Activated naive CD4-positive, alpha-beta T cell treated with anti-CD3 and anti-CD28 coated beads for 36 hours (primary cell): ENCODE data around the gene PLD6. TPM values are rescaled to one million over a fixed set of nuclear protein-coding genes. Genes with fewer than 3 reads are reported as not detected.
A peak's percentile ranks its signal among the peaks of the same experiment; 100 is the strongest.

ENCODE experiments used
- CTCF ChIA-PET: fragments of 350-600 bp; sonication (Branson Sonifier 250); formaldehyde crosslinking; loops from one replicate; lab custom pipeline; 2021; ENCODE audit warnings: antibody characterized with exemption; lab: Charles Lee
- DNase-seq: peaks from one replicate; pipeline ENCODE4 v3.0.0-alpha.2; 2020
- H3K27ac Mint-ChIP-seq: one replicate; pipeline ENCODE4 v1.8.0; 2021; ENCODE audit warnings: mild to moderate bottlenecking, mixed read lengths
- H3K27me3 Mint-ChIP-seq: one replicate; pipeline ENCODE4 v1.8.0; 2021; ENCODE audit warnings: low read depth, mixed read lengths
- H3K36me3 Mint-ChIP-seq: one replicate; pipeline ENCODE4 v1.8.0; 2021; ENCODE audit warnings: low read depth, mixed read lengths
- H3K4me1 Mint-ChIP-seq: one replicate; pipeline ENCODE4 v1.8.0; 2021; ENCODE audit warnings: low read depth, mixed read lengths
- H3K4me3 Mint-ChIP-seq: one replicate; pipeline ENCODE4 v1.8.0; 2021; ENCODE audit warnings: mild to moderate bottlenecking, moderate library complexity, mixed read lengths
- H3K9me3 Mint-ChIP-seq: one replicate; pipeline ENCODE4 v1.8.0; 2021; ENCODE audit warnings: mixed read lengths
- intact Hi-C: fragments of 100-400 bp; cut with micrococcal nuclease; formaldehyde crosslinking; loops from one replicate; pipeline ENCODE4 v1.15.1; 2023
- total RNA-seq, 2 experiments: library from RNA; stranded (reverse); gene quantifications; one replicate each; pipeline ENCODE4 v1.2.3, GENCODE V29; 2021

Gene PLD6
- total RNA-seq, 2 experiments from 2014 or later = 5.3 to 5.4 TPM

GRCh38 chr17:17180741-17181525, 25.2 kb downstream of the PLD6 start:
- CTCF ChIA-PET = interaction anchor here (1.4 kb wide), 2 partner anchors 9 to 40 kb away, joined by 3 to 4 read pairs; no protein-coding TSS in a partner anchor
- Mint-ChIP-seq H3K4me3 (peak overlapping the region; percentile 17), H3K9me3 (no peaks in the 10 kb centered on the region), H3K4me1 (peaks cover 91% of the 10 kb centered on the region), H3K36me3 (peaks cover 50% of the 10 kb centered on the region), H3K27me3 (no peaks in the 10 kb centered on the region), H3K27ac (peak overlapping the region; percentile 88)
- intact Hi-C loops = loop anchor here (2.0 kb wide), 1 partner anchor 56 kb away; the partner anchor contains the start of gene FLCN
- DNase-seq = no peak

GRCh38 chr17:17180141-17180603, 26.0 kb downstream of the PLD6 start:
- DNase-seq = peak; percentile 63
- peak overlapping the region; percentile 88 for H3K27ac Mint-ChIP-seq
- intact Hi-C loops = loop anchor here (2.0 kb wide), 1 partner anchor 57 kb away; the partner anchor contains the start of gene FLCN
- CTCF ChIA-PET = interaction anchor here (1.4 kb wide), 1 partner anchor 39 kb away, joined by 4 read pairs; no protein-coding TSS in a partner anchor
- no peaks in the 10 kb centered on the region for H3K27me3 Mint-ChIP-seq
- H3K36me3 Mint-ChIP-seq = peaks cover 49% of the 10 kb centered on the region
- peaks cover 91% of the 10 kb centered on the region for H3K4me1 Mint-ChIP-seq
- H3K9me3 Mint-ChIP-seq = no peaks in the 10 kb centered on the region
- peak overlapping the region; percentile 17 for H3K4me3 Mint-ChIP-seq

GRCh38 chr17:17179371-17179827, 26.7 kb downstream of the PLD6 start:
- H3K4me1 Mint-ChIP-seq = peaks cover 91% of the 10 kb centered on the region
- peak overlapping the region; percentile 88 for H3K27ac Mint-ChIP-seq
- H3K9me3 Mint-ChIP-seq = no peaks in the 10 kb centered on the region
- CTCF ChIA-PET = interaction anchor here (0.6 to 1.4 kb wide), 4 partner anchors 19 to 164 kb away, joined by 3 to 4 read pairs (median 3); no protein-coding TSS in a partner anchor
- no peaks in the 10 kb centered on the region for H3K27me3 Mint-ChIP-seq
- peak; percentile 35 for DNase-seq
- peak overlapping the region; percentile 22 for H3K4me3 Mint-ChIP-seq
- peaks cover 47% of the 10 kb centered on the region for H3K36me3 Mint-ChIP-seq
- intact Hi-C loops = loop anchor here (1.0 to 10.0 kb wide), 6 partner anchors 26 to 675 kb away; partner anchors contain the start of gene MPRIP

GRCh38 chr17:17177176-17177575, 29.0 kb downstream of the PLD6 start:
- H3K9me3 Mint-ChIP-seq = no peaks in the 10 kb centered on the region
- H3K36me3 Mint-ChIP-seq = peaks cover 40% of the 10 kb centered on the region
- peak overlapping the region; percentile 22 for H3K4me3 Mint-ChIP-seq
- H3K27ac Mint-ChIP-seq = peak overlapping the region; percentile 79
- peaks cover 75% of the 10 kb centered on the region for H3K4me1 Mint-ChIP-seq
- no peaks in the 10 kb centered on the region for H3K27me3 Mint-ChIP-seq
- CTCF ChIA-PET = interaction anchor here (0.8 to 1.4 kb wide), 2 partner anchors 25 to 28 kb away, joined by 3 to 4 read pairs; partner anchors contain the start of gene PLD6
- peak; percentile 42 for DNase-seq
- intact Hi-C loops = loop anchor here (2.0 to 10.0 kb wide), 3 partner anchors 128 to 678 kb away; partner anchors contain the start of gene MPRIP

GRCh38 chr17:17176341-17176740, 29.8 kb downstream of the PLD6 start:
- H3K4me3 Mint-ChIP-seq = peak overlapping the region; percentile 63
- intact Hi-C loops = loop anchor here (1.0 to 10.0 kb wide), 4 partner anchors 105 to 678 kb away; partner anchors contain the start of genes COPS3 and MPRIP
- CTCF ChIA-PET = no interaction called here
- H3K9me3 Mint-ChIP-seq = no peaks in the 10 kb centered on the region
- DNase-seq = peak; percentile 64
- H3K4me1 Mint-ChIP-seq = peaks cover 72% of the 10 kb centered on the region
- peak overlapping the region; percentile 79 for H3K27ac Mint-ChIP-seq
- peaks cover 39% of the 10 kb centered on the region for H3K36me3 Mint-ChIP-seq
- H3K27me3 Mint-ChIP-seq = no peaks in the 10 kb centered on the region

- intact Hi-C loops = loop anchor here (1.0 to 10.0 kb wide), 4 partner anchors 105 to 679 kb away; partner anchors contain the start of genes COPS3 and MPRIP
- H3K27me3 Mint-ChIP-seq = no peaks in the 10 kb centered on the region
- peaks cover 73% of the 10 kb centered on the region for H3K4me1 Mint-ChIP-seq
- CTCF ChIA-PET = no interaction called here
- H3K9me3 Mint-ChIP-seq = no peaks in the 10 kb centered on the region
- peaks cover 36% of the 10 kb centered on the region for H3K36me3 Mint-ChIP-seq
- peak; percentile 53 for DNase-seq
- H3K4me3 Mint-ChIP-seq = peak overlapping the region; percentile 63
- H3K27ac Mint-ChIP-seq = peak overlapping the region; percentile 79
Measured at GRCh38 chr17:17175917-17176316, 30.2 kb downstream of the PLD6 start.

- Mint-ChIP-seq H3K27me3 (no peaks in the 10 kb centered on the region), H3K36me3 (peaks cover 31% of the 10 kb centered on the region), H3K4me3 (no peak overlapping the region), H3K9me3 (no peaks in the 10 kb centered on the region), H3K27ac (peak overlapping the region; percentile 24), H3K4me1 (peaks cover 70% of the 10 kb centered on the region)
- intact Hi-C loops = loop anchor here (5.0 to 10.0 kb wide), 2 partner anchors 133 to 679 kb away; partner anchors contain the start of gene MPRIP
- CTCF ChIA-PET = no interaction called here
- DNase-seq = no peak
Measured at GRCh38 chr17:17175340-17175739, 30.8 kb downstream of the PLD6 start.

GRCh38 chr17:17173921-17174320, 32.2 kb downstream of the PLD6 start:
- Mint-ChIP-seq H3K9me3 (no peaks in the 10 kb centered on the region), H3K27me3 (no peaks in the 10 kb centered on the region), H3K27ac (no peak overlapping the region), H3K4me3 (no peak overlapping the region), H3K4me1 (peaks cover 64% of the 10 kb centered on the region), H3K36me3 (peaks cover 23% of the 10 kb centered on the region)
- intact Hi-C loops = loop anchor here (10.0 kb wide), 1 partner anchor 681 kb away; no protein-coding TSS in a partner anchor
- no peak for DNase-seq
- CTCF ChIA-PET = interaction anchor here (0.7 to 0.8 kb wide), 3 partner anchors 19 to 614 kb away, joined by 3 to 4 read pairs (median 4); no protein-coding TSS in a partner anchor

GRCh38 chr17:17172990-17173389, 33.1 kb downstream of the PLD6 start:
- H3K4me1 Mint-ChIP-seq = peaks cover 60% of the 10 kb centered on the region
- H3K27me3 Mint-ChIP-seq = no peaks in the 10 kb centered on the region
- intact Hi-C loops = loop anchor here (10.0 kb wide), 1 partner anchor 682 kb away; no protein-coding TSS in a partner anchor

GRCh38 chr17:17172001-17172939, 33.9 kb downstream of the PLD6 start:
- no peaks in the 10 kb centered on the region for H3K27me3 Mint-ChIP-seq
- intact Hi-C loops = loop anchor here (10.0 kb wide), 1 partner anchor 683 kb away; no protein-coding TSS in a partner anchor
- peaks cover 14% of the 10 kb centered on the region for H3K36me3 Mint-ChIP-seq
- no peaks in the 10 kb centered on the region for H3K9me3 Mint-ChIP-seq
- no peak for DNase-seq
- H3K4me1 Mint-ChIP-seq = peaks cover 53% of the 10 kb centered on the region
- no peak overlapping the region for H3K4me3 Mint-ChIP-seq
- CTCF ChIA-PET = interaction anchor here (0.7 to 1.0 kb wide), 2 partner anchors 9 to 24 kb away, joined by 3 read pairs; no protein-coding TSS in a partner anchor
- H3K27ac Mint-ChIP-seq = no peak overlapping the region

More at GRCh38 chr17:17172990-17173389, 33.1 kb downstream of the PLD6 start:
- Mint-ChIP-seq H3K9me3 (no peaks in the 10 kb centered on the region), H3K36me3 (peaks cover 18% of the 10 kb centered on the region), H3K27ac (no peak overlapping the region), H3K4me3 (no peak overlapping the region)
- CTCF ChIA-PET = interaction anchor here (0.7 kb wide), 1 partner anchor 24 kb away, joined by 3 read pairs; no protein-coding TSS in a partner anchor
- DNase-seq = no peak

GRCh38 chr17:17171186-17171585, 34.9 kb downstream of the PLD6 start:
- CTCF ChIA-PET = interaction anchor here (1.0 kb wide), 1 partner anchor 10 kb away, joined by 3 read pairs; no protein-coding TSS in a partner anchor
- Mint-ChIP-seq H3K9me3 (no peaks in the 10 kb centered on the region), H3K36me3 (peaks cover 9% of the 10 kb centered on the region), H3K4me3 (no peak overlapping the region), H3K27me3 (no peaks in the 10 kb centered on the region), H3K4me1 (peaks cover 44% of the 10 kb centered on the region), H3K27ac (peak overlapping the region; percentile 16)
- no peak for DNase-seq
- intact Hi-C loops = loop anchor here (10.0 kb wide), 1 partner anchor 684 kb away; no protein-coding TSS in a partner anchor
